GM23338 (cell line): ENCODE results near the gene TSSC4.

ENCODE experiments used
- CREB1 ChIP-seq: fragments of 250-450 bp; sonication (Bioruptor Pico); IDR thresholded peaks from 2 replicates; pipeline ENCODE4 v1.5.0; 2020; ENCODE audit warnings: low read depth, mild to moderate bottlenecking, moderate library complexity
- CTCF ChIP-seq, 2 experiments: fragments of 200-600 bp in 1 of 2; sonication (generic) in 1 of 2; conservative IDR thresholded peaks; 2 replicates each; pipeline versions ENCODE4 v1.5.1 to v1.6.1; 2016 to 2017; ENCODE audit warnings: antibody characterized with exemption in 2 of 2, low read depth in 2 of 2, mild to moderate bottlenecking in 2 of 2, moderate library complexity in 1 of 2
- POLR2AphosphoS5 ChIP-seq: IDR thresholded peaks from 2 replicates; pipeline ENCODE4 v1.6.1; 2016; ENCODE audit warnings: antibody characterized with exemption, low read depth
- REST ChIP-seq: IDR thresholded peaks from one replicate; pipeline ENCODE4 v1.6.1; 2018; ENCODE audit warnings: antibody characterized with exemption; ENCODE audit not compliant: unreplicated experiment

GRCh38 chr11:2374456-2375201, 25.9 kb upstream of the TSSC4 start:
- TF ChIP-seq CTCF (conservative IDR thresholded peaks at IDR 0.05; ENCODE audit: low read depth in 2 of 2): no peak
- no peak for TF ChIP-seq REST
- TF ChIP-seq CREB1 (CRISPR knock-in tag): no peak
- TF ChIP-seq POLR2AphosphoS5: no peak
